ENCODE measurements around the gene CNNM2.

DNA sequence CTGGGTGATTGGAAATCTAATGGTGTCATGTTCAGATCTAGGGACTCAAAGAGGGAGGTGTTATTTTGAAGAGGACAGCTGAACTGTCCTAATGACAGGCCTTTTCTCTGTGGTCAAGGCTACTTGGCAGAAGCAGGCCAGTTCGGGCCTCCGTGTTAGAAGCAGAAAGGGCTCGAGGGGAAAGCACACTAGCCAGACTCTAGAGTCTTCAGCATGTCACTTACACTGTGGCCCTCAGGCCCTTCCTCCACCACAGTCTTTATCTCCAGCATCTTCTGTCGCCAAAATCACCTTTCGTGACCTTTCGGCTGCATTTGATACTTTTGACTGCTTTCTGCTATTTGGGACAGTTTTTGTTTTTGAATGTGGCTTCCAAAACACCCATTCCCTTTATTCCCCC lies 123.3 kb downstream of the CNNM2 start:
- TF ChIP-seq, protein P1, sequence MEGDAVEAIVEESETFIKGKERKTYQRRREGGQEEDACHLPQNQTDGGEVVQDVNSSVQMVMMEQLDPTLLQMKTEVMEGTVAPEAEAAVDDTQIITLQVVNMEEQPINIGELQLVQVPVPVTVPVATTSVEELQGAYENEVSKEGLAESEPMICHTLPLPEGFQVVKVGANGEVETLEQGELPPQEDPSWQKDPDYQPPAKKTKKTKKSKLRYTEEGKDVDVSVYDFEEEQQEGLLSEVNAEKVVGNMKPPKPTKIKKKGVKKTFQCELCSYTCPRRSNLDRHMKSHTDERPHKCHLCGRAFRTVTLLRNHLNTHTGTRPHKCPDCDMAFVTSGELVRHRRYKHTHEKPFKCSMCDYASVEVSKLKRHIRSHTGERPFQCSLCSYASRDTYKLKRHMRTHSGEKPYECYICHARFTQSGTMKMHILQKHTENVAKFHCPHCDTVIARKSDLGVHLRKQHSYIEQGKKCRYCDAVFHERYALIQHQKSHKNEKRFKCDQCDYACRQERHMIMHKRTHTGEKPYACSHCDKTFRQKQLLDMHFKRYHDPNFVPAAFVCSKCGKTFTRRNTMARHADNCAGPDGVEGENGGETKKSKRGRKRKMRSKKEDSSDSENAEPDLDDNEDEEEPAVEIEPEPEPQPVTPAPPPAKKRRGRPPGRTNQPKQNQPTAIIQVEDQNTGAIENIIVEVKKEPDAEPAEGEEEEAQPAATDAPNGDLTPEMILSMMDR (IDR thresholded peaks at IDR 0.05), result no peak
- no peak for TF ChIP-seq POLR2A (IDR thresholded peaks at IDR 0.05)
- no peak for TF ChIP-seq POLR2AphosphoS5 (IDR thresholded peaks at IDR 0.05)
